Neural progenitor cell (in vitro differentiated cells): ENCODE measurements around the gene ACACA. TPM values are rescaled to one million over a fixed set of nuclear protein-coding genes. Genes with fewer than 3 reads are reported as not detected.

Experiments used
- DNase-seq: peaks from one replicate; pipeline ENCODE4 v3.0.0-alpha.2; 2016; ENCODE audit warnings: low spot score
- H2AFZ ChIP-seq: fragments of 200-600 bp; sonication (generic); replicated peaks from 2 replicates; pipeline ENCODE4 v1.6.1; 2016; ENCODE audit warnings: antibody characterized with exemption
- H3F3A ChIP-seq: fragments of 200-600 bp; sonication (generic); 2 replicates; pipeline ENCODE4 v1.6.1; 2016; ENCODE audit warnings: antibody characterized with exemption, low read depth
- H3K27ac ChIP-seq: fragments of 200-600 bp; sonication (generic); 2 replicates; pipeline ENCODE4 v1.5.1; 2016; ENCODE audit warnings: mild to moderate bottlenecking
- H3K27me3 ChIP-seq: fragments of 200-600 bp; sonication (generic); 2 replicates; pipeline ENCODE4 v1.6.1; 2016; ENCODE audit warnings: mild to moderate bottlenecking, moderate library complexity
- H3K36me3 ChIP-seq: fragments of 200-600 bp; sonication (generic); 2 replicates; pipeline ENCODE4 v1.5.1; 2016
- H3K4me1 ChIP-seq: fragments of 200-600 bp; sonication (generic); 2 replicates; pipeline ENCODE4 v1.6.1; 2016; ENCODE audit warnings: mixed run types
- H3K4me2 ChIP-seq: fragments of 200-600 bp; sonication (generic); 2 replicates; pipeline ENCODE4 v1.6.1; 2016
- H3K4me3 ChIP-seq: fragments of 200-600 bp; sonication (generic); 2 replicates; pipeline ENCODE4 v1.5.1; 2016
- H3K79me2 ChIP-seq: fragments of 200-600 bp; sonication (generic); 2 replicates; pipeline ENCODE4 v1.6.1; 2016; ENCODE audit warnings: low read depth
- H3K9ac ChIP-seq: fragments of 200-600 bp; sonication (generic); 2 replicates; pipeline ENCODE4 v1.6.1; 2016
- H3K9me3 ChIP-seq: fragments of 200-600 bp; sonication (generic); 2 replicates; pipeline ENCODE4 v1.5.1; 2016; ENCODE audit warnings: low read depth
- H4K20me1 ChIP-seq: fragments of 200-600 bp; sonication (generic); 2 replicates; pipeline ENCODE4 v1.6.1; 2016; ENCODE audit warnings: low read depth
- H3K27ac Mint-ChIP-seq: 3 replicates; pipeline ENCODE4 v1.8.0; 2021; ENCODE audit warnings: mixed read lengths
- H3K27me3 Mint-ChIP-seq: 2 replicates; pipeline ENCODE4 v1.8.0; 2022; ENCODE audit warnings: low read depth, mild to moderate bottlenecking, inconsistent platforms, moderate library complexity, mixed read lengths; ENCODE audit not compliant: insufficient read depth
- H3K36me3 Mint-ChIP-seq: 3 replicates; pipeline ENCODE4 v1.8.0; 2021; ENCODE audit warnings: mixed read lengths
- H3K4me1 Mint-ChIP-seq: 3 replicates; pipeline ENCODE4 v1.8.0; 2021; ENCODE audit warnings: mixed read lengths
- H3K4me3 Mint-ChIP-seq: 3 replicates; pipeline ENCODE4 v1.8.0; 2021; ENCODE audit warnings: mild to moderate bottlenecking, moderate library complexity, mixed read lengths
- H3K9me3 Mint-ChIP-seq: 3 replicates; pipeline ENCODE4 v1.8.0; 2020; ENCODE audit warnings: mixed read lengths
- EZH2 ChIP-seq: fragments of 200-600 bp; sonication (generic); IDR thresholded peaks from 2 replicates; pipeline ENCODE4 v1.6.1; 2017; ENCODE audit warnings: antibody characterized with exemption, mild to moderate bottlenecking, moderate library complexity
- EZH2phosphoT487 ChIP-seq: fragments of 200-600 bp; sonication (generic); IDR thresholded peaks from 2 replicates; pipeline ENCODE4 v1.6.1; 2017; ENCODE audit warnings: antibody characterized with exemption
- total RNA-seq: library from RNA; depleted of rRNA; stranded (reverse); fragments of >200 nt; gene quantifications from 2 replicates; pipeline ENCODE4 v1.2.3, GENCODE V29; 2015; ENCODE audit warnings: low replicate concordance
- TF ChIP-seq, protein P1 (sequence below): fragments of 200-600 bp; sonication (generic); IDR thresholded peaks from 2 replicates; pipeline ENCODE4 v1.5.1; 2017; ENCODE audit warnings: antibody characterized with exemption, mild to moderate bottlenecking

ACACA gene
- total RNA-seq, 1 donor from 2014 or later = 88.6 TPM

DNA sequence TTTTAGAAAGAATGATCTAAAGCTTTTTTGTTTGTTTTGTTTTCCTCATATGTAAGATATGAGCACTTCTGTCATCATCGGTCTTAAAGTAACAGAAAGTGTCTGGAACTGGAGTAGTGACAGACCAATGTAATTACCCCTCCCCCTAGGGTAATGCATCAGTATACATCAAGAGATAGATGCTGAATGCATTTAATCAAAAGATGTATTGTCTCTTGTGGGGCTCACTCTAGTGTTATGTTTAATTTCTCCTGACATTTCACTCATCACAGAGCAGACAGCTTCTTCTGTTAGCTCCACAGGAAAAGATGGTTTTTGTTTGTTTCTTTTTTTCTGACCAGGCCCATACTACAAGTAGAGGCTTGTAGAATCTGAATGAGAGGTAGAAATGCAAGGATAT is 199.5 kb downstream of the ACACA start:
- no peak overlapping the region for H3K27ac ChIP-seq
- Mint-ChIP-seq H3K9me3 (no peaks in the 10 kb centered on the region), H3K4me3 (no peak overlapping the region), H3K27me3 (no peaks in the 10 kb centered on the region), H3K27ac (no peak overlapping the region), H3K36me3 (peaks cover 19% of the 10 kb centered on the region), H3K4me1 (peaks cover 6% of the 10 kb centered on the region)
- TF ChIP-seq EZH2phosphoT487 = no peak
- TF ChIP-seq, protein P1, sequence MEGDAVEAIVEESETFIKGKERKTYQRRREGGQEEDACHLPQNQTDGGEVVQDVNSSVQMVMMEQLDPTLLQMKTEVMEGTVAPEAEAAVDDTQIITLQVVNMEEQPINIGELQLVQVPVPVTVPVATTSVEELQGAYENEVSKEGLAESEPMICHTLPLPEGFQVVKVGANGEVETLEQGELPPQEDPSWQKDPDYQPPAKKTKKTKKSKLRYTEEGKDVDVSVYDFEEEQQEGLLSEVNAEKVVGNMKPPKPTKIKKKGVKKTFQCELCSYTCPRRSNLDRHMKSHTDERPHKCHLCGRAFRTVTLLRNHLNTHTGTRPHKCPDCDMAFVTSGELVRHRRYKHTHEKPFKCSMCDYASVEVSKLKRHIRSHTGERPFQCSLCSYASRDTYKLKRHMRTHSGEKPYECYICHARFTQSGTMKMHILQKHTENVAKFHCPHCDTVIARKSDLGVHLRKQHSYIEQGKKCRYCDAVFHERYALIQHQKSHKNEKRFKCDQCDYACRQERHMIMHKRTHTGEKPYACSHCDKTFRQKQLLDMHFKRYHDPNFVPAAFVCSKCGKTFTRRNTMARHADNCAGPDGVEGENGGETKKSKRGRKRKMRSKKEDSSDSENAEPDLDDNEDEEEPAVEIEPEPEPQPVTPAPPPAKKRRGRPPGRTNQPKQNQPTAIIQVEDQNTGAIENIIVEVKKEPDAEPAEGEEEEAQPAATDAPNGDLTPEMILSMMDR = no peak
- TF ChIP-seq EZH2 = no peak
- no peak overlapping the region for H3K4me2 ChIP-seq
- peaks cover 2% of the 10 kb centered on the region for H3F3A ChIP-seq
- no peaks in the 10 kb centered on the region for H3K27me3 ChIP-seq
- H3K36me3 ChIP-seq = peaks cover 2% of the 10 kb centered on the region
- no peaks in the 10 kb centered on the region for H3K79me2 ChIP-seq
- no peak overlapping the region for H3K9ac ChIP-seq
- H3K9me3 ChIP-seq = no peaks in the 10 kb centered on the region
- no peak for DNase-seq
- H3K4me1 ChIP-seq = peaks cover 9% of the 10 kb centered on the region
- H4K20me1 ChIP-seq = no peaks in the 10 kb centered on the region
- H2AFZ ChIP-seq = no peak overlapping the region
- H3K4me3 ChIP-seq = no peak overlapping the region

DNA sequence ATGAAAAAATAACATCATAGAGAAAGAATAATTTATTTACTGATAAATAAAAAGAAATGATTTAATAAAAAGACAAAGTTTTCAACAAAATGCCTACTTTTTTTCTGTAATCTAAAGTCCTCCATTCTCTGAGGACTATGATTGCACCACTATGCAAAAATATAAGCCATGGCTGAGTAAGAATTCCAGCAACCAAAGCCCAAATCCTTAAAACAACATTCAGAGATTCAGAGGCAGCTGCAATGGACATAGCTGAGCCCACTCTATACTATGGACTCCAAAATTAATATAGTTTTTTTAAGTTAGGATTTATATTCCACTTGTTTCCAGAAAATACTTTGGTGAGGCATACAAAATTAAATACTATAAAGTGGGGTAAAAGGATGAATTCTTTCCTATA is 200.3 kb downstream of the ACACA start:
- Mint-ChIP-seq H3K9me3 (no peaks in the 10 kb centered on the region), H3K4me1 (peaks cover 2% of the 10 kb centered on the region), H3K27ac (no peak overlapping the region), H3K36me3 (peaks cover 22% of the 10 kb centered on the region), H3K4me3 (no peak overlapping the region), H3K27me3 (no peaks in the 10 kb centered on the region)
- Histone ChIP-seq H3K4me2 (no peak overlapping the region), H3K4me1 (peaks cover 10% of the 10 kb centered on the region), H2AFZ (no peak overlapping the region), H3K4me3 (no peak overlapping the region), H3K27ac (no peak overlapping the region), H3K36me3 (peaks cover 2% of the 10 kb centered on the region), H4K20me1 (peaks cover 2% of the 10 kb centered on the region), H3K9me3 (no peaks in the 10 kb centered on the region), H3K27me3 (no peaks in the 10 kb centered on the region), H3K79me2 (no peaks in the 10 kb centered on the region), H3F3A (peaks cover 10% of the 10 kb centered on the region), H3K9ac (no peak overlapping the region)
- TF ChIP-seq EZH2 (no peak), EZH2phosphoT487 (no peak)
- TF ChIP-seq, protein P1 = no peak
- DNase-seq = no peak

DNA sequence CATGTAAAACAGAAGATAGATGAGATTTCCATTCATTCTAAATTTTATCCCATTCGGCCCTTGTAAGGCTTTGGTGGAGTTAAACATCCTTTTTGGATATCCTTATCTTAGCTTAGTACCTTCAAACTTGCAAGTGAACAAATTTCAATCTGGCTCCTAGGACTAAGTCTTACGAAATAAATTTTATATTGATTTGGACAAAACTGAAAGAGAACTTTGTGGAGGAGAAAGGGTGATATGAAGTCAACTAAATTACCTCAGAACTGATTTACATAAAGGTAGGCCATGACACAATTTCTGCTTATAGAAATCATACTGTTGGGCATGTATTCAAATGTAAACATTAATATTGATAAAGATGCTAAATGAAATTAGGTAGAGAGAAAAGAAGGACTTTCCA is 206.1 kb downstream of the ACACA start:
- Histone ChIP-seq H2AFZ (no peak overlapping the region), H3K9ac (no peak overlapping the region), H3K36me3 (peaks cover 18% of the 10 kb centered on the region), H3K4me2 (no peak overlapping the region), H3K79me2 (no peaks in the 10 kb centered on the region), H3K9me3 (no peaks in the 10 kb centered on the region), H3F3A (peaks cover 23% of the 10 kb centered on the region), H3K4me1 (peaks cover 12% of the 10 kb centered on the region), H3K4me3 (no peak overlapping the region), H4K20me1 (peaks cover 3% of the 10 kb centered on the region), H3K27me3 (no peaks in the 10 kb centered on the region), H3K27ac (no peak overlapping the region)
- H3K4me1 Mint-ChIP-seq = no peaks in the 10 kb centered on the region
- H3K36me3 Mint-ChIP-seq = peaks cover 22% of the 10 kb centered on the region
- TF ChIP-seq EZH2phosphoT487 (no peak), EZH2 (no peak)
- TF ChIP-seq, protein P1 = no peak
- H3K4me3 Mint-ChIP-seq = no peak overlapping the region
- H3K27ac Mint-ChIP-seq = no peak overlapping the region
- DNase-seq = no peak
- H3K9me3 Mint-ChIP-seq = no peaks in the 10 kb centered on the region
- no peaks in the 10 kb centered on the region for H3K27me3 Mint-ChIP-seq
